ENCODE results near the gene SLC24A4. TPM values are rescaled to one million over a fixed set of nuclear protein-coding genes. Genes with fewer than 3 reads are reported as not detected.

SLC24A4 gene
- total RNA-seq, 1 experiment from 2014 or later: not detected

GRCh38 chr14:92397150-92397952 lies 74.4 kb downstream of the SLC24A4 start (continued):
- no peak for TF ChIP-seq CTCF (IDR thresholded peaks at IDR 0.05 in 2 of 3, conservative IDR thresholded peaks at IDR 0.05 in 1 of 3; ENCODE audit: borderline replicate concordance in 1 of 3, insufficient read depth in 1 of 3, low read depth in 2 of 3, low read length in 2 of 3)
- TF ChIP-seq POLR2A (IDR thresholded peaks at IDR 0.05; ENCODE audit: borderline replicate concordance, extremely low read depth, insufficient read depth, insufficient read length): no peak
- peak; percentile 33; the same call in 1 of the 2 replicates for TF ChIP-seq MAX (IDR thresholded peaks at IDR 0.05)
- no peak for TF ChIP-seq ELF1 (IDR thresholded peaks at IDR 0.05; ENCODE audit: borderline replicate concordance, low read depth)

- H3K4me2 ChIP-seq (ENCODE audit: low read length): peak overlapping the region; percentile 57; the same call in 1 of the 2 replicates
- H3K79me2 ChIP-seq (ENCODE audit: insufficient read depth, low read length): no peaks in the 10 kb centered on the region
- POLR2A ChIA-PET: no interaction called here
- H3K27me3 ChIP-seq (ENCODE audit: insufficient read depth, low read length): no peaks in the 10 kb centered on the region
- RAD21 ChIA-PET (ENCODE audit: low non-redundant PET in 1 of 2, low total read pairs in 2 of 2, uncharacterized antibody in 2 of 2, unreplicated experiment in 2 of 2): no interaction called here
- no peaks in the 10 kb centered on the region for H3K9me2 ChIP-seq (ENCODE audit: insufficient read depth)
- H3K4me1 ChIP-seq (ENCODE audit: control insufficient read depth in 1 of 2, insufficient read depth in 2 of 2, low read length in 2 of 2): peaks cover 0 to 16% of the 10 kb centered on the region in 2 experiments; a peak in 2 of 4 replicates
- no peaks in the 10 kb centered on the region for H3K9me3 ChIP-seq (ENCODE audit: control insufficient read depth in 1 of 2, insufficient read depth in 1 of 2, low read depth in 1 of 2, low read length in 2 of 2)
- ATAC-seq (no peak), DNase-seq (ENCODE audit: low read depth, low spot score) (no peak)
- no peak overlapping the region for H3K27ac ChIP-seq (ENCODE audit: low read depth, low read length)
- no peak overlapping the region for H2AFZ ChIP-seq (ENCODE audit: low read depth, low read length, poor library complexity, severe bottlenecking)
- H3K36me3 ChIP-seq (ENCODE audit: control insufficient read depth in 1 of 2, insufficient read depth in 2 of 2, low read length in 2 of 2): no peaks in the 10 kb centered on the region
- intact Hi-C loops (cut with micrococcal nuclease): no loop called here
- H3K4me3 ChIP-seq (replicated peaks in 1 of 2; ENCODE audit: low read depth in 1 of 2, low read length in 2 of 2): no peak overlapping the region
- no peaks in the 10 kb centered on the region for H4K20me1 ChIP-seq (ENCODE audit: insufficient read depth)
- CTCF ChIA-PET: interaction anchor here (1.4 kb wide), 1 partner anchor 15 kb away, joined by 4 read pairs; no protein-coding TSS in a partner anchor
- TF ChIP-seq TCF7L2 (IDR thresholded peaks at IDR 0.05; ENCODE audit: borderline replicate concordance, extremely low read depth, insufficient read depth, insufficient read length): no peak
- no peak overlapping the region for H3K9ac ChIP-seq (ENCODE audit: low read length)
- BruUV-seq (replicated peaks): no TSS peak
These were observed 75.1 kb downstream of the SLC24A4 start for GRCh38 chr14:92397953-92398564.
